HG02678 (cell line): ENCODE measurements around the gene SLC25A47.
"Not testable (repeated sequence)": the region's sequence is repeated elsewhere in the genome, so short reads cannot be mapped to it uniquely, and the experiment has no call there.

Experiments used
- ATAC-seq: cut with Tn5 transposase; IDR thresholded peaks from one replicate; pipeline ENCODE4 v1.9.1; 2021; ENCODE audit warnings: mild to moderate bottlenecking, moderate library complexity; ENCODE audit not compliant: unreplicated experiment

SLC25A47 gene

GRCh38 chr14:100289916-100290606 is 33.1 kb upstream of the SLC25A47 start:
- no peak for ATAC-seq

GRCh38 chr14:100290607-100291304 is 32.4 kb upstream of the SLC25A47 start:
- no peak for ATAC-seq

GRCh38 chr14:100291305-100292075 is 31.6 kb upstream of the SLC25A47 start:
- no peak for ATAC-seq

- ATAC-seq, result no peak
Observed at GRCh38 chr14:100292301-100292775, 30.8 kb upstream of the SLC25A47 start.

- no peak for ATAC-seq
Observed at GRCh38 chr14:100292776-100293461, 30.2 kb upstream of the SLC25A47 start.

GRCh38 chr14:100293497-100294212 is 29.5 kb upstream of the SLC25A47 start:
- ATAC-seq, result no peak

GRCh38 chr14:100294213-100294962 is 28.8 kb upstream of the SLC25A47 start:
- no peak for ATAC-seq

GRCh38 chr14:100294963-100295330 is 28.2 kb upstream of the SLC25A47 start:
- ATAC-seq, result no peak

- ATAC-seq, result no peak
Observed at GRCh38 chr14:100295376-100296105, 27.6 kb upstream of the SLC25A47 start.

- no peak for ATAC-seq
Observed at GRCh38 chr14:100296106-100296651, 27.0 kb upstream of the SLC25A47 start.

GRCh38 chr14:100296729-100297128 is 26.4 kb upstream of the SLC25A47 start:
- ATAC-seq, result not testable (repeated sequence)

- peak; percentile 84 for ATAC-seq
Observed at GRCh38 chr14:100297320-100298300, 25.5 kb upstream of the SLC25A47 start.

GRCh38 chr14:100298551-100299237 is 24.4 kb upstream of the SLC25A47 start:
- ATAC-seq, result no peak

GRCh38 chr14:100299238-100299560 is 23.9 kb upstream of the SLC25A47 start:
- ATAC-seq, result no peak

- ATAC-seq, result no peak
Observed at GRCh38 chr14:100302616-100303015, 20.5 kb upstream of the SLC25A47 start.

GRCh38 chr14:100303179-100303578 is 20.0 kb upstream of the SLC25A47 start:
- no peak for ATAC-seq

GRCh38 chr14:100303925-100304324 is 19.2 kb upstream of the SLC25A47 start:
- ATAC-seq, result no peak
